Glutamatergic neuron (in vitro differentiated cells): ENCODE measurements around the gene DMRT1. TPM values are rescaled to one million over a fixed set of nuclear protein-coding genes. Genes with fewer than 3 reads are reported as not detected.

Source experiments
- DNase-seq: peaks from one replicate; pipeline ENCODE4 v3.0.0; 2022
- H3K27ac Mint-ChIP-seq: one replicate; pipeline ENCODE4 v1.8.0; 2020; ENCODE audit warnings: mild to moderate bottlenecking, mixed read lengths, inconsistent platforms; ENCODE audit not compliant: unreplicated experiment
- H3K27me3 Mint-ChIP-seq: one replicate; pipeline ENCODE4 v1.8.0; 2020; ENCODE audit warnings: mild to moderate bottlenecking, moderate library complexity, mixed read lengths, inconsistent platforms; ENCODE audit not compliant: unreplicated experiment
- H3K36me3 Mint-ChIP-seq: one replicate; pipeline ENCODE4 v1.8.0; 2020; ENCODE audit warnings: mild to moderate bottlenecking, mixed read lengths, inconsistent platforms; ENCODE audit not compliant: unreplicated experiment
- H3K4me1 Mint-ChIP-seq: one replicate; pipeline ENCODE4 v1.8.0; 2020; ENCODE audit warnings: mild to moderate bottlenecking, low read depth, mixed read lengths, inconsistent platforms; ENCODE audit not compliant: unreplicated experiment
- H3K4me3 Mint-ChIP-seq: one replicate; pipeline ENCODE4 v1.8.0; 2020; ENCODE audit warnings: mild to moderate bottlenecking, mixed read lengths, inconsistent platforms; ENCODE audit not compliant: unreplicated experiment
- H3K9me3 Mint-ChIP-seq: one replicate; pipeline ENCODE4 v1.8.0; 2020; ENCODE audit warnings: mild to moderate bottlenecking, moderate library complexity, mixed read lengths, inconsistent platforms; ENCODE audit not compliant: unreplicated experiment
- total RNA-seq: library from RNA; stranded (reverse); fragmentation: NEBNext Ultra II Directional; extraction: Animal tissue kit (Norgen Biotek cat#: 25700); gene quantifications from one replicate; pipeline ENCODE4 v1.2.1, GENCODE V29; 2021; ENCODE audit not compliant: unreplicated experiment
- TF ChIP-seq, protein P1 (sequence below): fragments of 200-600 bp; sonication (generic); IDR thresholded peaks from one replicate; pipeline ENCODE4 v1.5.0; 2021; ENCODE audit not compliant: partially characterized antibody, unreplicated experiment

DMRT1 gene
- total RNA-seq, 1 donor from 2014 or later, result 0.25 TPM

DNA sequence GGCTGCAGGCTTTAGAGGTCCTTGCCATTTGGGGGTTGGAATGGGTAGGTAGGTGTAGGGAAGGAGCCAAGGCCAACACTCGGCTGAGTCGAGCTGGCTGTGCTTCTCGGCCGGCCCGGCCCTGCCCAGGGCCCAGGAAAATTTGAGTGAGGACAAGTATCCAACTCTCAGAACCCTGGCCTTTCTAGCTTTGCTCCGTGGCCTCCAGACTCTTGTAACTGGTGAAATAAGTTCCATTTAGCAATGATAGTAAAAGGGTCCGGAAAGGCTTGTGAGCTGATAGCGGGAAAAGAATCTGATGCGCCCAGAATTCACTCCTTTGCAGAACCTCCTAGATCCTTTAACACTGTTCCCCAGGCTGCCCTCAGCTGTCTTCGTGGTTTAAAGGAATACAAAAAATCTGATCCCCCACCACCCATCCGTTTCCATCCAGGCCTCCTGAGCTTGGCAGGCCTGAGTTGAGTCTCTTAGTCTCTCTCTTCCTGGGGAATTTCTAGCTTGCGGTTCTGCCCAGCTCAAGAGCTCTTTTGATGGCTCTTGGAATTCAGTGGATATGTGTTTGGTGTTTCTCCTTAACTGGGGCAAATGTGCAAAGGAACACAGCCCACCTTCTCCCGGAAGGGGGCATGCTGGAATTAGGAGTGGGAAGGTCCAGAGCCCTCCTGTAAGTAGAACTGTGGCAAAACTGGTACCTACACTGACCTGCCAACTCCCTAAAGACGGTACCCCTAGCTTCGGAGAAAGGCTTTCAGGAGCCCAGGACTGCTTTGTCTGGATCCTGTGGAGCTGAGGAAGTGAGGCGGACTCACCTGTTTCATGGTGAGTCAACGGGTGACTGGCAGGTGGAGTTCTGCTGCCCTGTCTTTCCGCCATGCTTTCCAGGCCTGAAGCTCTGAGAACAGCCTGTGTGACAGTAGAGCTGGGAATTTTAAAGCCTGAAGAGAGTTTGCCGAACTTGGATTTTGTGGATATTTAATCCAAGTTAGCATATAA, 136.6 kb downstream of the DMRT1 start:
- DNase-seq, result no peak
- Mint-ChIP-seq H3K4me3 (peak overlapping the region; percentile 65), H3K36me3 (peaks cover 5% of the 10 kb centered on the region), H3K27me3 (peaks cover 63% of the 10 kb centered on the region), H3K4me1 (peaks cover 4% of the 10 kb centered on the region), H3K27ac (no peak overlapping the region), H3K9me3 (peaks cover 15% of the 10 kb centered on the region)
- TF ChIP-seq, protein P1, sequence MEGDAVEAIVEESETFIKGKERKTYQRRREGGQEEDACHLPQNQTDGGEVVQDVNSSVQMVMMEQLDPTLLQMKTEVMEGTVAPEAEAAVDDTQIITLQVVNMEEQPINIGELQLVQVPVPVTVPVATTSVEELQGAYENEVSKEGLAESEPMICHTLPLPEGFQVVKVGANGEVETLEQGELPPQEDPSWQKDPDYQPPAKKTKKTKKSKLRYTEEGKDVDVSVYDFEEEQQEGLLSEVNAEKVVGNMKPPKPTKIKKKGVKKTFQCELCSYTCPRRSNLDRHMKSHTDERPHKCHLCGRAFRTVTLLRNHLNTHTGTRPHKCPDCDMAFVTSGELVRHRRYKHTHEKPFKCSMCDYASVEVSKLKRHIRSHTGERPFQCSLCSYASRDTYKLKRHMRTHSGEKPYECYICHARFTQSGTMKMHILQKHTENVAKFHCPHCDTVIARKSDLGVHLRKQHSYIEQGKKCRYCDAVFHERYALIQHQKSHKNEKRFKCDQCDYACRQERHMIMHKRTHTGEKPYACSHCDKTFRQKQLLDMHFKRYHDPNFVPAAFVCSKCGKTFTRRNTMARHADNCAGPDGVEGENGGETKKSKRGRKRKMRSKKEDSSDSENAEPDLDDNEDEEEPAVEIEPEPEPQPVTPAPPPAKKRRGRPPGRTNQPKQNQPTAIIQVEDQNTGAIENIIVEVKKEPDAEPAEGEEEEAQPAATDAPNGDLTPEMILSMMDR, result no peak

DNA sequence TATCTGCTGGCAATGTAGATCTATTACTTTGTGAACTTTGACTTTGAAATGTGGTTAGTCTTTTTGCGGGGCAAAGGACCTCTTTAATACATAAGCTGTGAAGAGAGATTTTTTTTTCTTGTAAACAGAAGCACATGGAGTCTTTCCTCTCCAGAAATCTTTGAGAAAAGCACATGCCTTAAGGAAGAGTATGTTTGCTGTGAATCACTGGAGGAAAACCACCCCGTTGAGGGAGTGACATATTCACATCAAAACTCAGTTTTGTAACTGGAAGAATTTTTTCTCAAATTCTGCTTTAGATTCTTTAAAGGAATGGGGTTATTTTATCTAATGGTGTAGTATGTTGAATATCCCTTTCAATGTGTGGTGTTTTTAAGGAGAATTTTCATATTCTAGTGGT, 138.5 kb downstream of the DMRT1 start:
- Mint-ChIP-seq H3K27ac (no peak overlapping the region), H3K27me3 (peaks cover 48% of the 10 kb centered on the region), H3K36me3 (no peaks in the 10 kb centered on the region), H3K4me3 (no peak overlapping the region), H3K4me1 (no peaks in the 10 kb centered on the region), H3K9me3 (peaks cover 10% of the 10 kb centered on the region)
- DNase-seq, result no peak
- TF ChIP-seq, protein P1, result no peak

DNA sequence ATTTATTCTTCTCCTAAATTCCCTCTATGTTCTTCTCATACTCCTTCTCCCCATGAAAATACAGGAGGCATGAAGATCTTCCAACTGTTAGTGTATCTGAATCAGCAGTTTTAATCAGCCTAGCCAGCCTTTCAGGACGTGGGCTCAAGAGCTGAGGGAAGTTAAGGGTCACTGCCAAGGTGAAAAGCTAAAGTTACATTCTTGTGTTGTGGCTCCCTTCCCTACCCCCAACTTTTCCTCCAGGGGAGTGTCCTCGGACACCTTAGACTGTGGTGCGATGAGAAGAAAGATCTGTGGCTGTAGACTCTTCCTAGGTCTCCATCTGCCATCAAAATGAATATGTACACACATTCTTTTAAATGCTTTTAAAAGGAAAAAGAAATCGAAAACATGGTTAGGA, 139.1 kb downstream of the DMRT1 start:
- no peak overlapping the region for H3K4me3 Mint-ChIP-seq
- no peaks in the 10 kb centered on the region for H3K36me3 Mint-ChIP-seq
- peaks cover 42% of the 10 kb centered on the region for H3K27me3 Mint-ChIP-seq
- TF ChIP-seq, protein P1, result no peak
- H3K4me1 Mint-ChIP-seq, result no peaks in the 10 kb centered on the region
- no peak overlapping the region for H3K27ac Mint-ChIP-seq
- peaks cover 10% of the 10 kb centered on the region for H3K9me3 Mint-ChIP-seq
- no peak for DNase-seq

DNA sequence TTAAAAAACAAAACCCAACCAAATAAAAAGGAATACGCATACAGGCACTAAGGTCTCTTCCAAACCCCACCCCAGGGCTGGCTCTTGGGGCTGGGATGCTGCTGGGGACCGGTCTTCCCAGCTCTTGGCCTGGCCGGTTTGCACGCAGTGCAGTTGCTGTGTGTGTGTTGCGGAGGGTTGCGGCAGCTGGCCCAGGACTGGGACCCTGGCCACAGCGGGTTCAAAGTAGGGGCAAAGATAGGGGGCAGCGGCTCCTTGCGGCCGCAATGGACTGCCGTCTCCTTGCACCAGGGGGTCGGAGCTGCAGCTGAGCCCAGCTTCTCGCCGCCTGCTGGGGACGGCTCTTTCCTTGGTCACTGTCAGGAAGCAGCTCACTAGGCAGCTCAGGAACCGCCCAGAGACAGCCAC, 140.0 kb downstream of the DMRT1 start:
- H3K27ac Mint-ChIP-seq, result no peak overlapping the region
- H3K4me3 Mint-ChIP-seq, result no peak overlapping the region
- H3K9me3 Mint-ChIP-seq, result peaks cover 6% of the 10 kb centered on the region
- peak; percentile 69 for DNase-seq
- TF ChIP-seq, protein P1, result no peak
- no peaks in the 10 kb centered on the region for H3K4me1 Mint-ChIP-seq
- H3K27me3 Mint-ChIP-seq, result peaks cover 38% of the 10 kb centered on the region
- H3K36me3 Mint-ChIP-seq, result no peaks in the 10 kb centered on the region
